Gastrocnemius medialis (tissue), 4 donors: ENCODE data around the gene USP7. TPM values are rescaled to one million over a fixed set of nuclear protein-coding genes. Genes with fewer than 3 reads are reported as not detected.
A peak's percentile ranks its signal among the peaks of the same experiment; 100 is the strongest.

Experiments
- ATAC-seq, 2 donors: fragments of 150-250 bp; one replicate each; pipeline ENCODE4 v1.9.1; 2016
- DNase-seq, 2 donors: peaks; one replicate each; pipeline ENCODE4 v3.0.0-alpha.2; 2019
- H3K27ac ChIP-seq, 4 donors: fragments of 200-600 bp; sonication (generic); 1 replicate in 1 of 4; 2 replicates in 3 of 4; pipeline ENCODE4 v1.5.1; 2016 to 2018; ENCODE audit warnings: mild to moderate bottlenecking in 2 of 4, moderate library complexity in 1 of 4
- H3K27me3 ChIP-seq, 3 donors: fragments of 200-600 bp; sonication (generic) in 2 of 3; 1 replicate in 1 of 3; 2 replicates in 2 of 3; pipeline versions ENCODE4 v1.5.1 to v1.6.0; 2016 to 2019; ENCODE audit warnings: mild to moderate bottlenecking in 1 of 3, moderate library complexity in 1 of 3
- H3K36me3 ChIP-seq, 2 donors: fragments of 200-600 bp; sonication (generic) in 1 of 2; one replicate each; pipeline ENCODE4 v1.5.1; 2017 to 2018
- H3K4me1 ChIP-seq, 2 donors: fragments of 200-600 bp; sonication (generic) in 1 of 2; one replicate each; pipeline ENCODE4 v1.5.1; 2016 to 2017; ENCODE audit warnings: mild to moderate bottlenecking in 2 of 2
- H3K4me3 ChIP-seq, 4 donors: fragments of 200-600 bp; sonication (generic) in 3 of 4; 1 replicate in 1 of 4; 2 replicates in 3 of 4; pipeline ENCODE4 v1.5.1; 2016 to 2019; ENCODE audit warnings: mild to moderate bottlenecking in 2 of 4
- H3K9me3 ChIP-seq, 3 donors: fragments of 200-600 bp; sonication (generic) in 2 of 3; 1 replicate in 1 of 3; 2 replicates in 2 of 3; pipeline ENCODE4 v1.5.1; 2016 to 2019
- CTCF ChIP-seq, 5 experiments: fragments of 450-650 bp in 3 of 5; fragments of 200-600 bp in 2 of 5; sonication (generic) in 2 of 5; IDR thresholded peaks in 4 of 5; conservative IDR thresholded peaks in 1 of 5; 1 replicate in 4 of 5; 2 replicates in 1 of 5; pipeline ENCODE4 v1.5.1; 2016 to 2019; ENCODE audit warnings: antibody characterized with exemption in 5 of 5, mild to moderate bottlenecking in 3 of 5, moderate library complexity in 3 of 5
- POLR2A ChIP-seq, 2 donors: fragments of 450-650 bp; IDR thresholded peaks; one replicate each; pipeline ENCODE4 v1.6.1; 2017; ENCODE audit warnings: antibody characterized with exemption in 2 of 2, mild to moderate bottlenecking in 2 of 2, moderate library complexity in 2 of 2
- in situ Hi-C, 4 donors: fragments of 200-750 bp; cut with MboI; loops; one replicate each; pipeline versions ENCODE4 v1.15.0 to v1.8.0; 2017; ENCODE audit warnings: low sequenced_read_pairs in 4 of 4
- intact Hi-C: fragments of 100-400 bp; cut with DNase I; formaldehyde crosslinking; loops from one replicate; pipeline ENCODE4 v1.15.1; 2023; ENCODE audit warnings: low total_unique reads
- total RNA-seq, 4 donors: library from RNA; depleted of rRNA; stranded (reverse); fragments of >200 nt; gene quantifications; one replicate each; pipeline versions ENCODE4 v1.1.0 to v1.2.3, GENCODE V29; 2016

Gene USP7
- total RNA-seq, 4 donors from 2014 or later = 79.7 to 99.2 (median 85.6) TPM

GRCh38 chr16:8964462-8964861 is 756 bp upstream of the USP7 start:
- Histone ChIP-seq H3K27me3 (no peaks in the 10 kb centered on the region), H3K9me3 (no peaks in the 10 kb centered on the region), H3K36me3 (no peaks in the 10 kb centered on the region), H3K27ac (peak overlapping the region; percentile 80 to 85 (median 82)), H3K4me3 (peak overlapping the region; percentile 63 to 75 (median 68)), H3K4me1 (peaks cover 30 to 35% of the 10 kb centered on the region in 2 donors)
- TF ChIP-seq POLR2A (IDR thresholded peaks at IDR 0.05) (no peak), CTCF (IDR thresholded peaks at IDR 0.05 in 4 of 5, conservative IDR thresholded peaks at IDR 0.05 in 1 of 5) (no peak)
- DNase-seq = no peak
- in situ Hi-C loops (loop anchor here in 1 of 4 donors (25.0 kb wide), 1 partner anchor 123 kb away; the partner anchor contains the start of gene HAPSTR1), intact Hi-C loops (loop anchor here (5.0 kb wide), 2 partner anchors 83 to 128 kb away; partner anchors contain the start of gene HAPSTR1)
- no peak for ATAC-seq

- H3K27me3 ChIP-seq = no peaks in the 10 kb centered on the region
- in situ Hi-C loops = loop anchor here in 1 of 4 donors (25.0 kb wide), 1 partner anchor 124 kb away; the partner anchor contains the start of gene HAPSTR1
- H3K27ac ChIP-seq = peak overlapping the region; percentile 80 to 86 (median 84)
- no peaks in the 10 kb centered on the region for H3K36me3 ChIP-seq
- intact Hi-C loops = loop anchor here (2.0 to 5.0 kb wide), 3 partner anchors 84 to 129 kb away; partner anchors contain the start of genes CARHSP1 and HAPSTR1
- peaks cover 42 to 47% of the 10 kb centered on the region in 2 donors for H3K4me1 ChIP-seq
- no peaks in the 10 kb centered on the region for H3K9me3 ChIP-seq
- peak overlapping the region; percentile 58 to 72 (median 66) for H3K4me3 ChIP-seq
- no peak for DNase-seq
- TF ChIP-seq POLR2A (IDR thresholded peaks at IDR 0.05) (no peak), CTCF (IDR thresholded peaks at IDR 0.05 in 4 of 5, conservative IDR thresholded peaks at IDR 0.05 in 1 of 5) (no peak)
- ATAC-seq = peak; percentile 22 to 25
These were observed 491 bp downstream of the USP7 start for GRCh38 chr16:8963010-8963820.

DNA sequence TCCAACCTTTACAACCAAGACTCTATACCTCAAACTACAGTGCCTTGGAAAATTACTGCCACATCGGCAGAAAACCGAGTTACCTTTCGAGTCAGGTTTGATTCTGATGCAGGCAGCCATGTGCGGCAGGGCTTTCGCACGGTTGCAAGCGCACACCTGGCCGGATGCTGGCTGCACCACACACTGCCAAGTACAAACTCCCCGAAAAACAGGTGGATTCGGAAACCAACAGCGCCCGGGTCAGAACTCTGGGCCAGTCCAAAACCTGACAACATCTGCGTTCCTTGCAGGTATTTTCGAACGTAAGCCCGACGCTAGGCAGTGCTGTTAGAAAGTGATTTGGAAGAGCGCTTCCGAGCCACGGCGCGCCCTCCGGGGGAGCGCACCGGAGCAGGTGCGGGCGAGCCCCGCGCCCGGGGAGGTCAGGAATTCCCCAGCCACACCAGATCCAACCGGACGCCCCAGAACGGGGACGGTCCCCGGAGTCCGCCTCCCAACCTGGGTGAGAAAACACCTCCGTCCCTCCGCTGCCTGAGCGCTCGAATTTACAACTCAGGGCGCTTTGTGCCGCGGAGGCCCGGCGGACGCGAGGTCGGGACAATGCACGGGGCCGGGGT is 1.2 kb downstream of the USP7 start:
- Histone ChIP-seq H3K27ac (peak overlapping the region; percentile 65 to 86 (median 76)), H3K27me3 (no peaks in the 10 kb centered on the region), H3K4me1 (peaks cover 49 to 54% of the 10 kb centered on the region in 2 donors), H3K4me3 (peak overlapping the region; percentile 58 to 72 (median 64)), H3K9me3 (no peaks in the 10 kb centered on the region), H3K36me3 (no peaks in the 10 kb centered on the region)
- intact Hi-C loops = loop anchor here (2.0 to 5.0 kb wide), 3 partner anchors 85 to 130 kb away; partner anchors contain the start of genes CARHSP1 and HAPSTR1
- peak; percentile 26 to 36 for ATAC-seq
- in situ Hi-C loops = loop anchor here in 1 of 4 donors (25.0 kb wide), 1 partner anchor 125 kb away; the partner anchor contains the start of gene HAPSTR1
- TF ChIP-seq POLR2A (IDR thresholded peaks at IDR 0.05) (peak; percentile 54 to 64), CTCF (IDR thresholded peaks at IDR 0.05 in 4 of 5, conservative IDR thresholded peaks at IDR 0.05 in 1 of 5) (no peak)
- DNase-seq = peak in 1 of 2 donors; percentile 19

- H3K27ac ChIP-seq = peak overlapping the region; percentile 65 to 86 (median 76)
- DNase-seq (no peak), ATAC-seq (no peak)
- in situ Hi-C loops = loop anchor here in 1 of 4 donors (25.0 kb wide), 1 partner anchor 125 kb away; the partner anchor contains the start of gene HAPSTR1
- peaks cover 55 to 60% of the 10 kb centered on the region in 2 donors for H3K4me1 ChIP-seq
- H3K27me3 ChIP-seq = no peaks in the 10 kb centered on the region
- TF ChIP-seq POLR2A (IDR thresholded peaks at IDR 0.05) (no peak), CTCF (IDR thresholded peaks at IDR 0.05 in 4 of 5, conservative IDR thresholded peaks at IDR 0.05 in 1 of 5) (no peak)
- peak overlapping the region; percentile 58 to 72 (median 64) for H3K4me3 ChIP-seq
- intact Hi-C loops = loop anchor here (2.0 to 5.0 kb wide), 3 partner anchors 85 to 130 kb away; partner anchors contain the start of genes CARHSP1 and HAPSTR1
- H3K36me3 ChIP-seq = no peaks in the 10 kb centered on the region
- H3K9me3 ChIP-seq = no peaks in the 10 kb centered on the region
These were observed 1.8 kb downstream of the USP7 start for GRCh38 chr16:8961811-8962390.
